Activated CD8-positive, alpha-beta memory T cell treated with anti-CD3 and anti-CD28 coated beads, Interleukin-2, amount 50 U/mL, for 4 hours (primary cell): Measurements from ENCODE around the gene STRIP1.
A peak's percentile ranks its signal among the peaks of the same experiment; 100 is the strongest.
"Not testable (repeated sequence)": the region's sequence is repeated elsewhere in the genome, so short reads cannot be mapped to it uniquely, and the experiment has no call there.

Experiments used
- DNase-seq: peaks from one replicate; pipeline ENCODE4 v3.0.0-alpha.2; 2020

Gene STRIP1

GRCh38 chr1:110070671-110071242 lies 36.3 kb downstream of the STRIP1 start, which contains the start of gene ALX3:
ALX3 (minus strand) TSS chr1:110070672; CDS start chr1:110070612, 60 bp downstream.
- no peak for DNase-seq

DNA sequence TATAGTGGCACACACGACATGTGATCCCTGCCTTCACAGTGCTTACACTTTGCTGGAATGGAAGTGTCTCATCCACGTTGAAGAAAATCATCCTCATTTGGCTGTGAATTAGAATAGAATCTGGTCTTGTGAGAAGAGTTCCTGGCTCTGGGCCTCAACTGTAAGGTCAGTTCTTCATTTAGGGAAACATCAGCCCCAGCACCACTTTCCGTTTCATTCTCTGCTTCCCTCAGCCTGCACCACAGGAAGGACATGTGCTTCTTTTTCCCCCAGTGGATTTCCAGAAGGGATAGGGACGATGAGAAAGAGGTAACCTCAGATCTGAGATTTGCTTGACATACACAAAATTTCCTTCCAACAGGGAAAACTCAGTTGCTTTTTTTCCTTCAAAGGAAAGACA lies 39.7 kb downstream of the STRIP1 start:
- no peak for DNase-seq

DNA sequence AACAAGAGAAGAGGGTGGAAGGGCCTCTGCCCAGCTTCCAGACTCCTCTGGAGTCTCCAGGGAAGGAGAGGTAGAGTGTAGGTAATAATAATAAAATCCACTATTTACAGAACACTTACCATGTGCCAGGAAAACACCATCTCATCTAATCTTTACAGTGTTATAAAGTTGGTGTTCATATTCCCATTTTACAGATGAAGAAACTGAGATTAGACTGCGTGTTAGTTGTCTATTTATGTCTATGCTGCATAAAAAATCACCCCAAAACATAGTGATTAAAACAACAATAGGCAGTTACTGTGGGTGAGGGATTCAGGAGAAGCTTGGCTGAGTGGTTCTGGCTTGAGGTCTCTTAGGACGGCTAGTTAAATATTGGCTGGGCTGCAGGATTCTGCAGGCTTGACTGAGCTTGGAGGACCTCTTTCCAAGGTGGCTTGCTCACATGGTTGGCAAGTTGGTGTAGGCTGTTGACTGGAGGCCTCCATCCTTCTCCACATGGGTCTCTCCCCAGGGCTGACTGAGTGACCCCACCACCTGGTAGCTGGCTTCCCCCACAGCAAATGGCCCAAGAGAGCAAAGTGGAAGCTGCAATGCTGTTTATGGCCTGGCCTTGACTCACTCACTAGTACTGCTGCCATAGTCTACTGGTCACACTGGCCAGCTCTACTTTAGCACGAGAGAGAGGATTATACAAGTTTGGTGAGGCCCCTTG lies 42.5 kb downstream of the STRIP1 start:
- DNase-seq = no peak

DNA sequence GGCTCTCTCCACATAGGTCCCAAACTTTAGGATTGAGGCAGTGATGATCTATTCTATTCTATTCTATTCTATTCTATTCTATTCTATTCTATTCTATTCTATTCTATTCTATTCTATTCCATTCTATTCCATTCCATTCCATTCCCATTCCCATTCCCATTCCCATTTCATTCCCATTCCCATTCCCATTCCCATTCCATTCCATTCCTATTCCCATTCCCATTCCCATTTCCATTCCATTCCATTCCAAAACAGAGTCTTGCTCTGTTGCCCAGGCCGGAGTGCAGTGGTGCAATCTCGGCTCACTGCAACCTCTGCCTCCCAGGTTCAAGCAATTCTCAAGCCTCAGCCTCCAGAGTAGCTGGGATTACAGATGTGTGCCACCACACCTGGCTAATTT lies 45.6 kb downstream of the STRIP1 start:
- DNase-seq = not testable (repeated sequence)

DNA sequence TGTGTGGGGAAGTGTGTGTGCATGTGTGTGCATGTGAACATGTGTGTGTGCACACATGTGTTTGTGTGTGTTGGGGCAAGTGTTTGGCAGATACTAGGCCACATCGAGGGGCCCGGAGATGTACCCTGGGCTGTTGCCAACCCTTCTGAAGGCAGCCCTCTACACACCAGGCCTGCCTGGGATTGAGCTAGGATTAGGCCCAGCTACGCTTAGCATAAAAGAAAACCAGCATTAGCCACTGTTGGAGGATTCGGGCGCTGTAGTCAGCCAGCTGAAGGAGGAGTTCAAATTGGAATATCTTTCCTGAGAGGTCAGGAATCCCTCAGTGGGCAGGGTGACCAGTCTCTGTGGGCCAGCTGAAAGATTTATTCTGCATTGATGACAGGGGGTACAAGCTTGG lies 46.6 kb downstream of the STRIP1 start:
- DNase-seq = no peak

- no peak for DNase-seq
These were observed 48.1 kb downstream of the STRIP1 start for GRCh38 chr1:110082477-110082876.

- DNase-seq = no peak
These were observed 48.8 kb downstream of the STRIP1 start for GRCh38 chr1:110083061-110083865.

GRCh38 chr1:110083866-110084226 lies 49.4 kb downstream of the STRIP1 start:
- no peak for DNase-seq

DNA sequence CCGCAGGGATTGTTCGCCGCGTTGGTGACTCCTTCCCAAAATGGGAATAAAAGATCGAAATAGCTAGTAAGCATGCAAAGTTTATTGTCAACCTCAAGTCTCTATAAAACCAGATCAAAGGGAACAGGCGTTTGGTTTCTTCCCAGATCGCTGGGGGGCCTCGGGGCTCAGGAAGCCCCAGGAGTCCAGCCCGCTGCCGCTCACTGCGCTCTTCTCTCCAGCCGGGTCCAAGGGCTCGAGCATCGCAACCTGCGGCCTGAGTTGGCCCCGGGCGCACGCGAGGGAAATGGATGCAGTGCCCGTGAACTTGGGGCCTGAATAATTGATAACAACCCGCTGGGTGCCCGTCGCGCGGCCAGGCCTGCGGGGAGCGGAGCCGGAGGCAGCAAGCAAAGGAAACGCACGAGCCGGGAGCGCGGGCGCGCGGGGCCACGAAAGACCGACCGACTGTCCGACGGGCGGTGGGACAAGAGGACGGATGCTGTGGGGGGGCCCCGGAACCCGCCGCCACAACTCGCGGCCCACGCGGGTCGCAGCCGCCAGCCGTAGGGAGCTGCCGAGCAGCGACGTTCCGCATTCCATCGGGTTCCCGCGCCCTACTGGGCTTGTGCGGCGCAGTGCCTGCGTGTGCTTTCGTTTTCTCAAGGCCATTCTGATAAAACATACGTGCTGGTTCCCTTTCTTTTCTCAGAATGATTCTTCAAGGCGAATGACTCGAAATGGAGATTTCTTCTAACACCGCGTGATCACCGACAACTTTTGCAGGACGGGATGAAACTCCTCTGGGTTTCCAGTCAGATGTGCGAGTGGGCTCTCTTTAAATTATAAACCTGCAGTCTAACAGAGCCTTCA lies 50.0 kb downstream of the STRIP1 start:
- no peak for DNase-seq

GRCh38 chr1:110085671-110086070 lies 51.2 kb downstream of the STRIP1 start:
- no peak for DNase-seq

DNA sequence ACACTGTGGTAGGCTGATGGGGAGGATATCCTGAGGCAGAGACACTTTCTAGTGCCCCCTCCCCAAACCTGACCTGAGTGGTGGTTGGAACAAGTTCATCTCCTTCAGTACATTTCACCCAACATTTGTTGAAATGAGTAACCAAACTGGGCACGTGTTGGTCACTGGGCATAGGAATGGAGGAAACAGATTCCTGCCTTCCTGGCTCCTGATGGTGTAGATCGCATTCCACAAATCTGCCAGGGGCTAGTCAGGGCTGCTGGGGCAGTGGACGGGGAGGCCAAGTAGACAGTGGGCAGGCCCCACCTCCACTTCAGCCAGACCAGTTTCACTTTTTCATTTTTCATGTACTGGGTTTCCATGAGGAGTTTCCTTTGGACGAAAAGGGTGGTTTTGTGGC lies 52.5 kb downstream of the STRIP1 start:
- DNase-seq = no peak

DNA sequence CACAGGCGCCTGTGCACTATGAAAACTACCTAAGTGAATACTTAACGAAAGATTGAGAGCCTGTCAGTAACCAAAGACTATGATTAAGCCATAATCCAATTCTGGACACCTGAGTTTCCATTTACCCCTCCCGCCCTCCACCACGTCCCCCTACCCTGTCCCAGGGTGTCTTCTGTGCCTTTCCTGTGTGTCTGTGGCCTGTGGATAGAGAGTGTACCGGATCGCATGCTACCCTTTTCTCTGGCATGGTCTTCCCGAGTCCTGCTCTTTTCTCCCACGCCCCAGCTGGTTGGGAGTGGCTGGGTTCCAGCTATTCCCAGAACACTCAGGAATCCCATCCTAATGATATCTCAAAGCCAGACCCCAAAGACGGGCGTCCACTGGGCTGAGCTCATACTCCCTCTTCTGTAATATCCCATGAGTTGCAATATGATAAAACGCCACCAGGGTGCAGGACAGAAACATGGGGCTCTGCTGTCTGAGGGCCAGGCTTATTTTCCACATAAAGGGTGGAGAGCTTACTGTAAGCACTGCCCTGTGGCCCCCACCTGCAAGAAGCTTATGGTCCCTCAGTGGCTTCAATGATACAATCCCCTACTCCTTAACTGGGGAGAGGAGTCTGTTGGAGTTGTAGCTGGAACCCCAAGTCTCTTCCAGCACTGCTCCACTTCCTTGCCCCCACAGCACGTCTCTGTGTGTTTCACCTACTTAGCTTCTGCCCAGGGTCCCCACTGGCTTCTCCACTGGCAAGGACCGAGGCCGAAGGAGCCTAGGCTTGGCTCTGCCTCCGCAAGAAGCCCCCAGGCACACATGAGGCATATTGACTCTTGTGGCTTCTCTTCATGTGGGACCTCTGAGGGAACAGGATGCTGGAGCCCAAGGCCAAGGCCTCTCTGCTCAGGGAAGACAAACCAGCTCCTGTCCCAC lies 53.7 kb downstream of the STRIP1 start:
- peak; percentile 28 for DNase-seq

DNA sequence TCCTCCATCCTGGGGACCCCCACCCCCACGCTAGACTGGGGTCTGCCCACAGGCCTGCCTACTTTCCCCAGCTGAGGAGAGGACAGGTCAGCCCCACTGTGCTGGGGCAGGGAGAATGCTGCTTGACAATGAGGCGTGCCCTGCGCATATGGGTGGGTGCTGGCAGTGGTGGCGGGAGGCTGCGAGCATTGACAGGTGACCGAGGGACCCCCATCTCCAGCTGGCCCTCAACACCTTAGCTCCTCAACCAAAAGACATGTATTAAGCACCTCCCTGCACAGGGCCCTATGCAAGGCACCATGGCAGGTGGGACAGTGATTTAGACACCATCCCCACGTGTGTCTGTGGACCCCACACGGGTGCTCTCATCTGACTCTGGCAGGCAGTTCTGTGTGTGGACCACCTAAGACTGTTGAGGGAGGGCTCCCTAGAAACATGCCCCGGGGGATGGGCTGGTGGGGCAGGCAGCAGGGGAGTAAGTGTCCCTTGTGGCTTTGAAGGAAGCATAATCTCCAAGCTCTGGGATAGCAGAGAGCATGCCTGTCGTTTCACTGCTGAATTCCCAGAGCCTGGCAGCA lies 54.4 kb downstream of the STRIP1 start:
- DNase-seq = no peak

- DNase-seq = no peak
These were observed 55.3 kb downstream of the STRIP1 start for GRCh38 chr1:110089561-110090275.

GRCh38 chr1:110091381-110091780 lies 57.0 kb downstream of the STRIP1 start:
- DNase-seq = no peak

DNA sequence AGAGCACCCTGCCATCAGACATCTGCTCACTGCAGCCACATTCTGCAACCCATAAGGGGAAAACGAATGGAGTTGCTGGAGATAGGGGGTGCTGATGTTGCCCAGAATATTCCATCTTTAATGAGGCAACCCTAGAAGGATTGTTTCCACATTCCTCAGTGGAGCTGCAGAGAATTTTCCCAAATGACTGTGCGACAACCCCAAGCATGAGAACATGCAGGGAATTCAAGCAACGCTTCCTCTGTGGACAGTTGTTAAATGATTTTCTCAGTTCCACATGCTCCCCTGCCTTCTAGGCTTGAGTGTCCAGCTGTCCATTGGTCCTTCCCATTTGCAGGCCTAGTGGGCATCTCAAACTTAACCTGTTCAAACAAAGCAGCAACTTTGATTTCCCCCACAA lies 57.4 kb downstream of the STRIP1 start:
- no peak for DNase-seq

- no peak for DNase-seq
These were observed 58.6 kb downstream of the STRIP1 start for GRCh38 chr1:110092991-110093390.

DNA sequence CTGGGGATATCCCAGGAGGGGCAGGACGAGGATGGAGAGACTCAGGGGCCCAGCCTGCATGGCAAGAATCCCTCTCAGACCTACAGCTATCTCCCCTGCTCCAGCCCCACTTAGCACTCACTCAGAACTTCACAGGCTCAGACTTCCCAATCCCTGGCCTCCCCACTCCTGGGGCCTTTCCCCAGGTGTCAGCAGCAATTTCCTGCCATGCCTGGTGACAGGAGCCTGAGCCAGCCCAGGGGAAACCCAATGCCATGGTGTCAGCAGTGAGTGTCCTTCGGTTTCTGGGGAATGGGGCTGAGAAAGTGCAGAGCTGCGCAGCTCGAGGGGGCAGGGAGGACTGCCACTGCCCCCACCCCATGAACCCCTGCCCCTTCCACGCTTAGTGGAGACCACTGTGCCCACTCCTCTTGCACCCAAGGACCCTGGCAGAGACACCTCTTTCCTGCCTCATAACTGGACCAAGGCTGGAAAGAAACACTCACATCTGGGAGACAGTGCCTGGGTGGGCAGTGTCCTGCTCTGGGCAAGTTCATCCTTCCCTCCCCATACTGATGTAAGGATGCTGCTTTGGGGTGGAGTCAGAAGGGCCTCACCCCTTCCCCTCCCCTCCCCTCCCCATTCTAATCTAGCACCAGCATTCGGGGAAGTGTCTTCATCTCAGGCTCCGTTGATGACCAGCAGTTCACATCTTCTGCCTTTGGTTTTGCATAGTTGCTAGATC lies 60.7 kb downstream of the STRIP1 start:
- DNase-seq = no peak

GRCh38 chr1:110097507-110098221 lies 63.2 kb downstream of the STRIP1 start:
- no peak for DNase-seq
